B cell (primary cell): Measurements from ENCODE around the gene MAP3K9. TPM values are rescaled to one million over a fixed set of nuclear protein-coding genes. Genes with fewer than 3 reads are reported as not detected.

Experiments used
- ATAC-seq: fragments of 200-7000 bp; cut with Tn5 transposase; one replicate; pipeline ENCODE4 v1.10.0; 2021; ENCODE audit warnings: low read depth, mild to moderate bottlenecking, moderate number of reproducible peaks, moderate library complexity
- CTCF ChIA-PET: fragments of 350-600 bp; sonication (Branson Sonifier 250); formaldehyde crosslinking; loops from one replicate; lab custom pipeline; 2021; ENCODE audit warnings: antibody characterized with exemption, inconsistent platforms; lab: Charles Lee
- POLR2A ChIA-PET: fragments of 350-600 bp; sonication (Branson Sonifier 250); formaldehyde crosslinking; loops from one replicate; lab custom pipeline; 2021; ENCODE audit warnings: antibody characterized with exemption; lab: Charles Lee
- DNase-seq: peaks from one replicate; pipeline ENCODE4 v3.0.0; 2013
- H2AFZ ChIP-seq: 2 replicates; pipeline ENCODE4 v1.6.1; 2012; ENCODE audit warnings: mild to moderate bottlenecking, low read depth, low read length; ENCODE audit not compliant: insufficient read depth, poor library complexity, severe bottlenecking
- H3K27ac ChIP-seq, 2 donors: 1 replicate in 1 of 2; 2 replicates in 1 of 2; pipeline ENCODE4 v1.5.1; 2012 to 2013; ENCODE audit warnings: low read length in 2 of 2, mild to moderate bottlenecking in 2 of 2, moderate library complexity in 1 of 2
- H3K27me3 ChIP-seq, 4 experiments: fragments of 200-600 bp in 1 of 4; sonication (generic) in 1 of 4; replicated peaks in 1 of 4; 1 replicate in 2 of 4; 2 replicates in 2 of 4; pipeline versions ENCODE4 v1.6.1 to v1.7.0; 2013 to 2016; ENCODE audit warnings: low read length in 3 of 4, mild to moderate bottlenecking in 2 of 4, mixed read lengths in 1 of 4, moderate library complexity in 1 of 4; ENCODE audit not compliant: insufficient read depth in 4 of 4, control insufficient read depth in 3 of 4; ENCODE audit errors: control extremely low read depth in 1 of 4
- H3K36me3 ChIP-seq, 2 experiments: replicated peaks in 1 of 2; 1 replicate in 1 of 2; 2 replicates in 1 of 2; pipeline versions ENCODE4 v1.6.1 to v1.7.1; 2013; ENCODE audit warnings: low read length in 1 of 2; ENCODE audit not compliant: insufficient read depth in 2 of 2, control insufficient read depth in 1 of 2; ENCODE audit errors: control extremely low read depth in 1 of 2, extremely low read depth in 1 of 2
- H3K4me1 ChIP-seq, 2 donors: fragments of 200-600 bp in 1 of 2; sonication (generic) in 1 of 2; 1 replicate in 1 of 2; 2 replicates in 1 of 2; pipeline versions ENCODE4 v1.5.1 to v1.6.1; 2013 to 2017; ENCODE audit warnings: low read length in 2 of 2; ENCODE audit not compliant: control insufficient read depth in 2 of 2, insufficient read depth in 2 of 2
- H3K4me2 ChIP-seq: replicated peaks from 2 replicates; pipeline ENCODE3; 2012; ENCODE audit warnings: mild to moderate bottlenecking, low read depth, low read length; ENCODE audit not compliant: poor library complexity, severe bottlenecking
- H3K4me3 ChIP-seq, 5 experiments: fragments of 200-600 bp in 1 of 5; sonication (generic) in 1 of 5; 1 replicate in 3 of 5; 2 replicates in 2 of 5; pipeline versions ENCODE4 v1.5.1 to v1.7.0; 2011 to 2016; ENCODE audit warnings: low read length in 4 of 5, mild to moderate bottlenecking in 4 of 5, low read depth in 2 of 5, control low read depth in 1 of 5, moderate library complexity in 1 of 5; ENCODE audit not compliant: insufficient read depth in 1 of 5; ENCODE audit errors: control extremely low read depth in 1 of 5, extremely low read depth in 1 of 5
- H3K79me2 ChIP-seq: fragments of 200-600 bp; sonication (generic); one replicate; pipeline ENCODE4 v1.6.0; 2016; ENCODE audit warnings: low read length; ENCODE audit not compliant: control insufficient read depth, insufficient read depth
- H3K9ac ChIP-seq: fragments of 200-600 bp; sonication (generic); 2 replicates; pipeline ENCODE4 v1.6.1; 2017; ENCODE audit warnings: mild to moderate bottlenecking, low read length, moderate library complexity
- H3K9me3 ChIP-seq, 3 donors: one replicate each; pipeline versions ENCODE4 v1.6.1 to v1.7.1; 2013; ENCODE audit warnings: low read length in 2 of 3; ENCODE audit not compliant: control insufficient read depth in 2 of 3, insufficient read depth in 1 of 3; ENCODE audit errors: control extremely low read depth in 1 of 3
- H4K20me1 ChIP-seq: 2 replicates; pipeline ENCODE4 v1.6.0; 2012; ENCODE audit warnings: mild to moderate bottlenecking, low read length; ENCODE audit not compliant: insufficient read depth, control insufficient read depth, poor library complexity, severe bottlenecking
- H3K27ac Mint-ChIP-seq: one replicate; pipeline ENCODE4 v1.8.0; 2021; ENCODE audit warnings: mixed read lengths
- H3K27me3 Mint-ChIP-seq: one replicate; pipeline ENCODE4 v1.8.0; 2021; ENCODE audit warnings: mixed read lengths
- H3K4me1 Mint-ChIP-seq: one replicate; pipeline ENCODE4 v1.8.0; 2021; ENCODE audit warnings: mixed read lengths
- H3K4me3 Mint-ChIP-seq: one replicate; pipeline ENCODE4 v1.8.0; 2021; ENCODE audit warnings: mixed read lengths
- H3K9me3 Mint-ChIP-seq: one replicate; pipeline ENCODE4 v1.8.0; 2022; ENCODE audit warnings: mixed read lengths; ENCODE audit not compliant: insufficient read depth
- EZH2 ChIP-seq: IDR thresholded peaks from 2 replicates; pipeline ENCODE4 v1.6.1; 2012; ENCODE audit warnings: borderline replicate concordance, low read depth, mild to moderate bottlenecking, moderate library complexity, low read length; ENCODE audit not compliant: insufficient read depth, poor library complexity, severe bottlenecking
- WGBS: methylation state at CpG from one replicate; pipeline ENCODE4 v1.1.5; 2013; ENCODE audit warnings: missing lambda C conversion rate; ENCODE audit not compliant: insufficient coverage; 5-methylcytosine and 5-hydroxymethylcytosine counted together
- intact Hi-C: fragments of 100-400 bp; cut with micrococcal nuclease; formaldehyde crosslinking; loops from one replicate; pipeline ENCODE4 v1.10.0; 2022
- polyA plus RNA-seq: library from polyadenylated mRNA; depleted of rRNA; stranded (reverse); fragments of >200 nt; gene quantifications from 2 replicates; pipeline ENCODE4 v1.2.3, GENCODE V29; 2012
- total RNA-seq, 2 donors: library from RNA; stranded (reverse); fragments of 120-200 nt in 1 of 2; gene quantifications; 1 replicate in 1 of 2; 2 replicates in 1 of 2; pipeline versions ENCODE4 v1.2.3 to v1.2.4, GENCODE V29; 2013 to 2022
- TF ChIP-seq, protein P1 (sequence below): fragments of 200-600 bp; IDR thresholded peaks from one replicate; pipeline ENCODE4 v1.8.0; 2022; ENCODE audit warnings: antibody characterized with exemption, mild to moderate bottlenecking

MAP3K9 gene
- total and polyA plus RNA-seq, 2 donors (not counting 1 experiment from before 2014, with no cell fraction given) = 4.7 to 20.2 TPM

GRCh38 chr14:70803321-70804310 lies 5.7 kb downstream of the MAP3K9 start:
- Histone ChIP-seq H3K4me2 (peak overlapping the region; percentile 71), H4K20me1 (peaks cover 6% of the 10 kb centered on the region), H3K4me1 (peaks cover 24 to 30% of the 10 kb centered on the region in 2 donors), H3K27me3 (no peaks in the 10 kb centered on the region), H3K36me3 (peaks cover 0 to 14% of the 10 kb centered on the region in 2 experiments), H3K4me3 (peak overlapping the region in 3 of 5 experiments; percentile 0 to 45 (median 24)), H3K9ac (peak overlapping the region; percentile 44), H3K9me3 (no peaks in the 10 kb centered on the region), H3K27ac (peak overlapping the region; percentile 6 to 50), H3K79me2 (peaks cover 63% of the 10 kb centered on the region), H2AFZ (no peak overlapping the region)
- H3K4me1 Mint-ChIP-seq = peaks cover 42% of the 10 kb centered on the region
- H3K27me3 Mint-ChIP-seq = no peaks in the 10 kb centered on the region
- POLR2A ChIA-PET = interaction anchor here (1.7 kb wide), 1 partner anchor 23 kb away, joined by 6 read pairs; no protein-coding TSS in a partner anchor
- CTCF ChIA-PET = interaction anchor here (0.9 to 3.9 kb wide), 6 partner anchors 14 to 182 kb away, joined by 3 to 26 read pairs (median 4); no protein-coding TSS in a partner anchor
- H3K4me3 Mint-ChIP-seq = peak overlapping the region; percentile 62
- peak overlapping the region; percentile 74 for H3K27ac Mint-ChIP-seq
- DNase-seq (peak; percentile 66), ATAC-seq (peak; percentile 76)
- H3K9me3 Mint-ChIP-seq = no peaks in the 10 kb centered on the region
- no peak for TF ChIP-seq EZH2
- TF ChIP-seq, protein P1, sequence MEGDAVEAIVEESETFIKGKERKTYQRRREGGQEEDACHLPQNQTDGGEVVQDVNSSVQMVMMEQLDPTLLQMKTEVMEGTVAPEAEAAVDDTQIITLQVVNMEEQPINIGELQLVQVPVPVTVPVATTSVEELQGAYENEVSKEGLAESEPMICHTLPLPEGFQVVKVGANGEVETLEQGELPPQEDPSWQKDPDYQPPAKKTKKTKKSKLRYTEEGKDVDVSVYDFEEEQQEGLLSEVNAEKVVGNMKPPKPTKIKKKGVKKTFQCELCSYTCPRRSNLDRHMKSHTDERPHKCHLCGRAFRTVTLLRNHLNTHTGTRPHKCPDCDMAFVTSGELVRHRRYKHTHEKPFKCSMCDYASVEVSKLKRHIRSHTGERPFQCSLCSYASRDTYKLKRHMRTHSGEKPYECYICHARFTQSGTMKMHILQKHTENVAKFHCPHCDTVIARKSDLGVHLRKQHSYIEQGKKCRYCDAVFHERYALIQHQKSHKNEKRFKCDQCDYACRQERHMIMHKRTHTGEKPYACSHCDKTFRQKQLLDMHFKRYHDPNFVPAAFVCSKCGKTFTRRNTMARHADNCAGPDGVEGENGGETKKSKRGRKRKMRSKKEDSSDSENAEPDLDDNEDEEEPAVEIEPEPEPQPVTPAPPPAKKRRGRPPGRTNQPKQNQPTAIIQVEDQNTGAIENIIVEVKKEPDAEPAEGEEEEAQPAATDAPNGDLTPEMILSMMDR = no peak
- intact Hi-C loops = loop anchor here (1.0 to 10.0 kb wide), 3 partner anchors 13 to 1039 kb away; partner anchors contain the start of gene SRSF5
- WGBS = 60% methylated on average over 1 of the region's 3 CpGs
